Mesothelial cell of epicardium (in vitro differentiated cells): Measurements from ENCODE around the gene MZB1. TPM values are rescaled to one million over a fixed set of nuclear protein-coding genes. Genes with fewer than 3 reads are reported as not detected.

Experiments
- DNase-seq, 2 experiments: peaks; one replicate each; pipeline ENCODE4 v3.0.0; 2021; ENCODE audit warnings: low spot score in 2 of 2; ENCODE audit not compliant: unreplicated experiment in 2 of 2
- H3K27ac Mint-ChIP-seq: 2 replicates; pipeline ENCODE4 v1.8.0; 2021; ENCODE audit warnings: mixed read lengths
- H3K27me3 Mint-ChIP-seq: 2 replicates; pipeline ENCODE4 v1.8.0; 2021; ENCODE audit warnings: low read depth, mixed read lengths
- H3K36me3 Mint-ChIP-seq: 2 replicates; pipeline ENCODE4 v1.8.0; 2021; ENCODE audit warnings: mixed read lengths
- H3K4me1 Mint-ChIP-seq: 2 replicates; pipeline ENCODE4 v1.8.0; 2021; ENCODE audit warnings: mixed read lengths
- H3K4me3 Mint-ChIP-seq: 2 replicates; pipeline ENCODE4 v1.8.0; 2021; ENCODE audit warnings: mild to moderate bottlenecking, moderate library complexity, mixed read lengths
- H3K9me3 Mint-ChIP-seq: 2 replicates; pipeline ENCODE4 v1.8.0; 2021; ENCODE audit warnings: mixed read lengths
- total RNA-seq: library from RNA; stranded (reverse); gene quantifications from 3 replicates; pipeline ENCODE4 v1.2.1, GENCODE V29; 2021
- TF ChIP-seq, protein P1 (sequence below): fragments of 200-600 bp; sonication (generic); IDR thresholded peaks from one replicate; pipeline ENCODE4 v1.5.0; 2021; ENCODE audit warnings: antibody characterized with exemption; ENCODE audit not compliant: unreplicated experiment

The MZB1 gene
- total RNA-seq, 1 donor from 2014 or later, result 0.20 TPM

DNA sequence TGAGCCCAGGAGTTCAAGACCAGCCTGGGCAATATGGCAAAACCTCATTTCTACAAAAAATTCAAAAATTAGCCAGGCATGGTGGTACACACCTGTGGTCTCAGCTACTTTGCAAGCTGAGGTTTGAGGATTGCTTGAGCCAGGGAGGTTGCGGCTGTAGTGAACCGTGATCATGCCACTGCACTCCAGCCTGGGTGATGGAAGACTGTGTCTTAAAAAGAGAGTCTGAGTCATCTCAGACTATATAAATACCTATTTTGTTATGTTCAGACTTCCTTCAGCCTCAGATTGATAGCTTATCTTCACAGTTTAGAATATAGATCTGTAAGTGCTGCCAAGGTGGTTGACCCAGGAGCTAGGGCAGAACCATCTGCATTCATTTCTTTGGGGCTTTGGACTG, 49.7 kb downstream of the MZB1 start:
- peaks cover 30% of the 10 kb centered on the region for H3K4me1 Mint-ChIP-seq
- H3K9me3 Mint-ChIP-seq, result no peaks in the 10 kb centered on the region
- no peaks in the 10 kb centered on the region for H3K27me3 Mint-ChIP-seq
- no peak overlapping the region for H3K27ac Mint-ChIP-seq
- no peak overlapping the region for H3K4me3 Mint-ChIP-seq
- no peak for DNase-seq
- TF ChIP-seq, protein P1, sequence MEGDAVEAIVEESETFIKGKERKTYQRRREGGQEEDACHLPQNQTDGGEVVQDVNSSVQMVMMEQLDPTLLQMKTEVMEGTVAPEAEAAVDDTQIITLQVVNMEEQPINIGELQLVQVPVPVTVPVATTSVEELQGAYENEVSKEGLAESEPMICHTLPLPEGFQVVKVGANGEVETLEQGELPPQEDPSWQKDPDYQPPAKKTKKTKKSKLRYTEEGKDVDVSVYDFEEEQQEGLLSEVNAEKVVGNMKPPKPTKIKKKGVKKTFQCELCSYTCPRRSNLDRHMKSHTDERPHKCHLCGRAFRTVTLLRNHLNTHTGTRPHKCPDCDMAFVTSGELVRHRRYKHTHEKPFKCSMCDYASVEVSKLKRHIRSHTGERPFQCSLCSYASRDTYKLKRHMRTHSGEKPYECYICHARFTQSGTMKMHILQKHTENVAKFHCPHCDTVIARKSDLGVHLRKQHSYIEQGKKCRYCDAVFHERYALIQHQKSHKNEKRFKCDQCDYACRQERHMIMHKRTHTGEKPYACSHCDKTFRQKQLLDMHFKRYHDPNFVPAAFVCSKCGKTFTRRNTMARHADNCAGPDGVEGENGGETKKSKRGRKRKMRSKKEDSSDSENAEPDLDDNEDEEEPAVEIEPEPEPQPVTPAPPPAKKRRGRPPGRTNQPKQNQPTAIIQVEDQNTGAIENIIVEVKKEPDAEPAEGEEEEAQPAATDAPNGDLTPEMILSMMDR, result no peak
- peaks cover 9% of the 10 kb centered on the region for H3K36me3 Mint-ChIP-seq

Other genes with a start within 250 kb of the MZB1 start
- gene SIL1, start 191.5 kb downstream of the MZB1 start, total RNA-seq, result 46.2 to 55.4 TPM (median 51.2 TPM) in 3 replicates
- gene MATR3, start 96.2 kb downstream of the MZB1 start, total RNA-seq, result 267 to 318 TPM (median 280 TPM) in 3 replicates
- gene PAIP2, start 48.1 kb downstream of the MZB1 start, total RNA-seq, result 86.6 to 93.4 TPM (median 88.2 TPM) in 3 replicates
- gene SLC23A1, start 6.6 kb downstream of the MZB1 start, total RNA-seq, result not detected in 3 replicates
- 1.4 to 1.6 TPM (median 1.5 TPM) in 3 replicates for gene PROB1, start 5.2 kb upstream of the MZB1 start, total RNA-seq
- gene SPATA24, start 14.2 kb upstream of the MZB1 start, total RNA-seq, result 4.8 to 6.5 TPM (median 6.1 TPM) in 3 replicates
- gene DNAJC18, start 49.6 kb upstream of the MZB1 start, total RNA-seq, result 24.9 to 28.9 TPM (median 25.2 TPM) in 3 replicates
- gene ECSCR, start 72.8 kb upstream of the MZB1 start, total RNA-seq, result 0.29 TPM in 1 of 3 replicates, not detected in the others
- not detected in 3 replicates for gene SMIM33, start 81.1 kb upstream of the MZB1 start, total RNA-seq
- gene STING1, start 92.8 kb upstream of the MZB1 start, total RNA-seq, result 26.8 to 30.3 TPM (median 27.0 TPM) in 3 replicates
- 119 to 125 TPM (median 123 TPM) in 3 replicates for gene UBE2D2, start 171.4 kb upstream of the MZB1 start, total RNA-seq